ENCODE results near the gene GFRA1.

GFRA1 gene

DNA sequence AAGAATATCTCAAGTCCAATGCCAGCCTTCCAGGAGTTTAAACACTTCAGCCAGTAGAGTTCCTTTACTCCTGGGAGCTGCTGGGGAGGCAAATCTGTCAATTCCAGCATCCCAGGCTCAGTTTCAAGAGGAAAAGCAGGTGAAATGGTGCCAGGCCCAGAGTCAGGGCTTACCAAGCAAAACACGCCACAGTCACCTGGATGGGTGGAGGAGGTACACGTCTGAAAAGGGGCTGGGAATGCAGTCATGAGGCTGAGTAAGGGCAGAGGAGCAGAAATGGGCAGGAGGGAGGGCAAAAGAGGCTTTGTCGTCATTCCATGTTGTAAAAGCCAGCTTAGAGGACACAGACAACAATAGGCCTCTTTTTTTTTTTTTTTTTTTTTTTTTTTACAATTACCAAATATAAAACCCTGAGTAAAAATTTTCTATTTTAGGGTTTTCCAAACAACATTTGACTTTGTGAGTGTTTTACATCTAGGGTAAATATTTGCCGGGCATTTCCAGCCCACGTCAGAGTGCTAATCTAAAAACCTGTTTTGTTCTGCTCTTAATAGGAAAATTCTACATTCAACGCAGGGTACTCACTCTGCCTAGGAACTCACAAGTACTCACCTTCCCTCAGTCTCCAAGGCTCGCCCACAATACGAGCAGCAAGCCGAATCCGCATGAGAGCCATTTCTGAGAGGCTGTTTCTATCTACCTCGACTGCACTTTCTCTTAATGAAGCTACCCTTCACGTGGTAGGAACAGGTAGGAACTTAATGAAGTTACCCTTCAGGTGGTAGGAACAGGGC is 21.2 kb downstream of the GFRA1 start:
- H3K27ac ChIP-seq (ENCODE audit: low read depth, low read length), result no peak overlapping the region
- H3K27me3 ChIP-seq (ENCODE audit: control insufficient read depth, insufficient read depth, low read length), result no peaks in the 10 kb centered on the region
- H3K9ac ChIP-seq (ENCODE audit: low read length), result no peak overlapping the region
- H3K4me3 ChIP-seq (ENCODE audit: low read length), result no peak overlapping the region
- no peaks in the 10 kb centered on the region for H3K4me1 ChIP-seq (ENCODE audit: control insufficient read depth, insufficient read depth, low read length)
- no peaks in the 10 kb centered on the region for H3K36me3 ChIP-seq (ENCODE audit: control insufficient read depth, insufficient read depth, low read length)

DNA sequence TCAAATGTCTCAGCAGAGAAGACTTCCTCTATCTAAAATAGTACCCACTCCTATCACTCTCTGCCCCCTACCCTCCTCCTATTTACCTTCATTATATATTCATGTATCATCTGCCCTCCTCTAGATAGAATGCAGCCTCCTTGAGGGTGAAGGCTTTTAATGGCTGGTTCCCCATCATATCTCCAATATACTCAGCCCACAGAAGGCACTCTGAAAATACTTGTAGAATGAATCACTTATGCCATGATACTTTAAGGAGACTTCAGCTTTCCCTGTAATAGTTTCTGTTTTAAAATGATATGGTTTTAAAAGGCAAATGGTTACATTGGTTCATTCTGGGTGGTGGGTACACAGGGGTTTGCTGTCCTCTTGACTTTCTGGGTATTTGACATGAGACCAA is 25.3 kb downstream of the GFRA1 start:
- no peaks in the 10 kb centered on the region for H3K36me3 ChIP-seq (ENCODE audit: control insufficient read depth, insufficient read depth, low read length)
- no peaks in the 10 kb centered on the region for H3K4me1 ChIP-seq (ENCODE audit: control insufficient read depth, insufficient read depth, low read length)
- H3K27ac ChIP-seq (ENCODE audit: low read depth, low read length), result no peak overlapping the region
- no peaks in the 10 kb centered on the region for H3K27me3 ChIP-seq (ENCODE audit: control insufficient read depth, insufficient read depth, low read length)
- no peak overlapping the region for H3K9ac ChIP-seq (ENCODE audit: low read length)
- H3K4me3 ChIP-seq (ENCODE audit: low read length), result no peak overlapping the region

DNA sequence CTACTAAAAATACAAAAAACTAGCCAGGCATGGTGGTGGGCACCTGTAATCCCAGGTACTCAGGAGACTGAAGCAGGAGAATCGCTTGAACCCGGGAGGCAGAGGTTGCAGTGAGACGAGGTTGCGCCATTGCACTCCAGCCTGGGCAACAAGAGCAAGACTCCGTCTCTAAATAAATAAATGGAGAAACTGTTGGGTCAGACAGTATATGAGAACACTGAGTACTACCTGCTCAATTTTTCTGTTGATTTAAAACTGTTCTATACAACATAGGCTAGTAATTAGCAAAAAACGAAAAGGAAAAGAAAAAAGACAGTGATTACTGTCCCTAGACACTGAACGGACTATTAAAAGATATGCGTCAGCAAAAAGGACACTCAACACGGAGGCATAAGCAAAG is 26.7 kb downstream of the GFRA1 start:
- H3K4me1 ChIP-seq (ENCODE audit: control insufficient read depth, insufficient read depth, low read length), result no peaks in the 10 kb centered on the region
- H3K9ac ChIP-seq (ENCODE audit: low read length), result no peak overlapping the region
- no peaks in the 10 kb centered on the region for H3K36me3 ChIP-seq (ENCODE audit: control insufficient read depth, insufficient read depth, low read length)
- no peaks in the 10 kb centered on the region for H3K27me3 ChIP-seq (ENCODE audit: control insufficient read depth, insufficient read depth, low read length)
- no peak overlapping the region for H3K4me3 ChIP-seq (ENCODE audit: low read length)
- H3K27ac ChIP-seq (ENCODE audit: low read depth, low read length), result no peak overlapping the region

DNA sequence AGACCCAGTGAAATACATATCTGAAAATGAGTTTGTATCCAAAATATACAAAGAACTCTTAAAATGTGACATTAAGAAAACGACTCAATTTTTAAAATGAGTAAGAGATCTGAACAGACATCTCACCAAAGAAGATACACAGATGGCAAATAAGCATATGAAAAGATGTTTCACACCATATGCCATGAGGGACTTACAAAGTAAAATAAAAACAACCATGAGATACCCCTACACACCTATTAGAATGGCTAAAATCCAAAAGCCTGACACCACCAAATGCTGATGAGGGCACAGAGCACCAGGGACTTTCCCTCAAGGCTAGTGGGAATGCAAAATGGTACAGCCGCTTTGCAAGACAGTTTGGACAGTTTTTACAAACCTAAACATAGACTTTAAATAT is 27.9 kb downstream of the GFRA1 start:
- Histone ChIP-seq H3K27ac (ENCODE audit: low read depth, low read length) (no peak overlapping the region), H3K36me3 (ENCODE audit: control insufficient read depth, insufficient read depth, low read length) (no peaks in the 10 kb centered on the region), H3K4me1 (ENCODE audit: control insufficient read depth, insufficient read depth, low read length) (no peaks in the 10 kb centered on the region), H3K9ac (ENCODE audit: low read length) (no peak overlapping the region), H3K4me3 (ENCODE audit: low read length) (no peak overlapping the region), H3K27me3 (ENCODE audit: control insufficient read depth, insufficient read depth, low read length) (no peaks in the 10 kb centered on the region)

DNA sequence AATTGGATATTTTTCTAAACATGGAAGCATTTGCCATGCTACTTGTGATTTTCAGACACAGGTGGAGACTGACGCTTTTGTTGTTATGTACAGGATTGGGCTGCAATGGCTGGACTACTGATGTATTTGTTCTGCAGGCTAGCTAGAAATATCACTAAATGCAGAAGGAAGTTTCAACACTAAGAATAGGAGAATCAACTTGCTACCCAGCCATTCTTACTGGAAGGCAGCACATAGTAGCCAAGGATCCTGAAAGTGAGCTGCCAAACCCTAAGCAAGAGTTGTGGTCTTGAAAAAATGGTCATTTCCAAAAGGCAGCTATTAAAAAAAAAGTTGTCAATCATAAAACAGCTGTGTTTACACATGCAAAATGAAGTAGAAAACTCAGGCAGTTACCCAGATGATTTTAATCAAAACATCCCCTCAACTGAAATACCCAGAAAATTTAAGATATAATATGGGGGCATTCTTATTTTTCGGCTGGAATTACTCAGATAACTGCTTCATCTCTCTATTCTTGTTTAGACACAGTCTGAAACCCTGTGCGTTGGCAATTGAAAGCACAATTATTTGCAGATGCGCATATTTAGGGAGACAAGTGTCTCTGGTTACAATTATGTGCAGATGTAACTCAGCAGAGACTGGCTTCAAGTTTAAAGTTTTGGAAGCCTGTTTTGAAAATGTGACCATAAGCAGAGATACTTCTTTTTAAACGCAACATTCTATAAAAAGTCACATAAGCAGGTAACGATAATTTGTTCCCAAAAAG is 31.2 kb downstream of the GFRA1 start:
- Histone ChIP-seq H3K4me3 (ENCODE audit: low read length) (no peak overlapping the region), H3K27me3 (ENCODE audit: control insufficient read depth, insufficient read depth, low read length) (no peaks in the 10 kb centered on the region), H3K27ac (ENCODE audit: low read depth, low read length) (no peak overlapping the region), H3K4me1 (ENCODE audit: control insufficient read depth, insufficient read depth, low read length) (peaks cover 6% of the 10 kb centered on the region), H3K9ac (ENCODE audit: low read length) (no peak overlapping the region), H3K36me3 (ENCODE audit: control insufficient read depth, insufficient read depth, low read length) (no peaks in the 10 kb centered on the region)

DNA sequence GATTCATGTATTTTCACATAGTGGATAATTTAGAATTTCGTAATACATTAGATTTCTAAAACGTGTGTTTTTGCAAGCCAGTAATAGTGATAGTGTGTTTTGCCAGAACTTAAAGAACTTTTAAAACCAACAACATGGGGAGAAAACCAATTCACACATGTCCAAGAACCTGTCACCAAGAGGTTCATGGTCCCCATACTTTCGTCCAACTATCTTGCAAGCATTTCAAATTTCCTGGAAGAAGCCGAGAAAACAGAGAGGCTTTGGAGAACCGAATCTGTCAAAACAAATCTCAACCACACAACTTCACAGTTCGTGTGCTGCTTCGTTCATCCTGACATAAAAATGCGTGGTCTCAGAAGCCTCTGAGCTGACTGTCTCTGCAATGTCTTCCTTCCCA is 31.9 kb downstream of the GFRA1 start:
- no peak overlapping the region for H3K4me3 ChIP-seq (ENCODE audit: low read length)
- no peaks in the 10 kb centered on the region for H3K27me3 ChIP-seq (ENCODE audit: control insufficient read depth, insufficient read depth, low read length)
- H3K27ac ChIP-seq (ENCODE audit: low read depth, low read length), result no peak overlapping the region
- H3K4me1 ChIP-seq (ENCODE audit: control insufficient read depth, insufficient read depth, low read length), result peaks cover 6% of the 10 kb centered on the region
- H3K9ac ChIP-seq (ENCODE audit: low read length), result no peak overlapping the region
- H3K36me3 ChIP-seq (ENCODE audit: control insufficient read depth, insufficient read depth, low read length), result no peaks in the 10 kb centered on the region

DNA sequence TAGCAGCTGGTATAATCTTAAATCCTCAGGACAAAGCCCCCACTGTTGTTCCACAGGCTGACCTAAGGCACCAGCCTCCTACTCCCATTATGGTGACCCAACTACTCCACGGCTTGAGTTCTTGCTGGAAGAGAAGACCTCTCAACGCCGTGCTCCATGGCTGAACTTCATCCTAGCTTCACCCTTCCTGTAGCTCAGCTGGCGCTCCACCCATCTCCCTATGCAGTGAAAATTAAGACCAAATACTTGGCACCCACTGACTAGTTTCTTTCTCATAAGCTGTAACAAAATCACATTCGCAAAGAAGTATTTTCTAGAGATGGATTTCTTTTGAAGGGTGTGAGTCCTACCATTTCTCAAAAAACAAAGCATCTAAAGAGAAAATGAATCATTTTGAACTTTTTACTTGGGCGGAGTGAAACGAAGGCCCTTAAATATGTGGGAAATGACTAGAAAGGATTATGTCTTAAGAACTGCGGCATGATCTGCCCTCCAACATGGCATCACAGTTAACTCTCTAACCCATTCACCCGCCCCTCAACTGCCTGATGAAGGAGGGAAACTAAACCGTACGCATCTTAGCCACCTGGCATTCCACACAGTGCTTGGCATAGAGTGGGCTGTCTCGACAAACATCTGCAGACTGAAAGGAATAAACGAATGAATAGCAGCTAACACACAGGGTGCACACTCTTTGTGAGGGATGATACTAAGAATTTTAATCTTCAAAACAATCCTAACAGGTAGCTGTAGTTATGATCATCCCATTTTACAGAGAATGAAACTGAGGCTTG is 32.7 kb downstream of the GFRA1 start:
- no peak overlapping the region for H3K27ac ChIP-seq (ENCODE audit: low read depth, low read length)
- H3K4me3 ChIP-seq (ENCODE audit: low read length), result no peak overlapping the region
- no peak overlapping the region for H3K9ac ChIP-seq (ENCODE audit: low read length)
- peaks cover 6% of the 10 kb centered on the region for H3K4me1 ChIP-seq (ENCODE audit: control insufficient read depth, insufficient read depth, low read length)
- H3K36me3 ChIP-seq (ENCODE audit: control insufficient read depth, insufficient read depth, low read length), result no peaks in the 10 kb centered on the region
- H3K27me3 ChIP-seq (ENCODE audit: control insufficient read depth, insufficient read depth, low read length), result no peaks in the 10 kb centered on the region

DNA sequence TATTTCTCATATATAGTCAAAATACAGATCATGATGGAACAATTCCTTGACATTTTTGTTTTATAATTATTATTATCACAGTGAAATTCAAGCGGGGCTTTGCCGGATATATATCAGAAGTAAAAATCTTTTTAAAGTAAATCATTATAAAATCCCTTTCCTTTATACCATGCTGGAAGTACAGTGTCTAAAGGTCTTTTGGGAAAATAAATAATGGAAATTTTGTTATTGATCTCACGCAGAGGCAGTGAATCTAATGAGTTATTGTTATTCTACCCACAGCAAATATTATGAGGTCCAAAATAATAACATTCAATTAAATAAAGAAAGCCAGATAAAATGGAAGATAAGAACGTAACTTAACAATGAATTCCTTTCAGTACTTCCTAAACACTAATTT is 33.8 kb downstream of the GFRA1 start:
- Histone ChIP-seq H3K27me3 (ENCODE audit: control insufficient read depth, insufficient read depth, low read length) (no peaks in the 10 kb centered on the region), H3K9ac (ENCODE audit: low read length) (no peak overlapping the region), H3K27ac (ENCODE audit: low read depth, low read length) (no peak overlapping the region), H3K36me3 (ENCODE audit: control insufficient read depth, insufficient read depth, low read length) (no peaks in the 10 kb centered on the region), H3K4me3 (ENCODE audit: low read length) (no peak overlapping the region), H3K4me1 (ENCODE audit: control insufficient read depth, insufficient read depth, low read length) (peaks cover 6% of the 10 kb centered on the region)

DNA sequence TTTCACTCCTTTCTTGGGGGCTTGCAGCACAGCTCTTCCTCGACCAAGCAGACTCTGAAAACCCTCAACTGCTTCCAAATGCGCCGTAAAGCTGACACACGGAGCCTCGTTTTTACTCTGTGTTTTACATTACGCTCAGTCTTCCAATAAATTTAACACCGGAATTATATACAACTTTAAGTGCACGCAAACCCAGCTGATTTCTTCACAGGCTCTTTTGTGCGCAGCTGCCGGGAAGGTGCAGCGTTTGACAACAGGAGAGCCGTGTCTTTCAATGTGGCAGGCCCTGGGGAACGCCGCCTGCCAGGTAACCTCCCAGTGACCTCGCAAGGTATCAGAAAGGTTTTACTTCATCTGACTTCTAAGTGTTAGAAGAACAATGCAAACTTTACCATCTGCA is 35.0 kb downstream of the GFRA1 start:
- H3K36me3 ChIP-seq (ENCODE audit: control insufficient read depth, insufficient read depth, low read length), result no peaks in the 10 kb centered on the region
- H3K27ac ChIP-seq (ENCODE audit: low read depth, low read length), result no peak overlapping the region
- H3K4me1 ChIP-seq (ENCODE audit: control insufficient read depth, insufficient read depth, low read length), result peaks cover 6% of the 10 kb centered on the region
- no peak overlapping the region for H3K4me3 ChIP-seq (ENCODE audit: low read length)
- H3K27me3 ChIP-seq (ENCODE audit: control insufficient read depth, insufficient read depth, low read length), result no peaks in the 10 kb centered on the region
- H3K9ac ChIP-seq (ENCODE audit: low read length), result no peak overlapping the region

DNA sequence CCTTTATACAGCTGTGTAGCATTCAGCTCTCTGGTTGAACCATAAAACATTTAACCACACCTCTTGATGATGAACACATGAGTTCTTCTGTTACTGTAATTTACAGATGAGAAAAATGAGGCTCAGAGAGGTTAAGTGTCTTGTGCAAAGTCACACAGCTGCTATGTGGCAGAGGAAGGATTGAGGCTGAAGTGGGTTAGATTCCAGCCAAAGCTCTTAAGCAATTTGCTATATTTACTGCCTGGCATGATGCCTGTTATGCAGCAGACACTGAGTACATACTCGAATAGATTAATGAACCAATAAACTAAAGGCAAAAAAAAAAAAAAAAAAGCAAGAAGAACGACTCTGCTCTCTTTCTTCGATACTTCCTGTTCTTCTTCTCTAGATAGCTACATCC is 35.7 kb downstream of the GFRA1 start:
- Histone ChIP-seq H3K27ac (ENCODE audit: low read depth, low read length) (no peak overlapping the region), H3K4me3 (ENCODE audit: low read length) (no peak overlapping the region), H3K4me1 (ENCODE audit: control insufficient read depth, insufficient read depth, low read length) (peaks cover 6% of the 10 kb centered on the region), H3K9ac (ENCODE audit: low read length) (no peak overlapping the region), H3K36me3 (ENCODE audit: control insufficient read depth, insufficient read depth, low read length) (no peaks in the 10 kb centered on the region), H3K27me3 (ENCODE audit: control insufficient read depth, insufficient read depth, low read length) (no peaks in the 10 kb centered on the region)

DNA sequence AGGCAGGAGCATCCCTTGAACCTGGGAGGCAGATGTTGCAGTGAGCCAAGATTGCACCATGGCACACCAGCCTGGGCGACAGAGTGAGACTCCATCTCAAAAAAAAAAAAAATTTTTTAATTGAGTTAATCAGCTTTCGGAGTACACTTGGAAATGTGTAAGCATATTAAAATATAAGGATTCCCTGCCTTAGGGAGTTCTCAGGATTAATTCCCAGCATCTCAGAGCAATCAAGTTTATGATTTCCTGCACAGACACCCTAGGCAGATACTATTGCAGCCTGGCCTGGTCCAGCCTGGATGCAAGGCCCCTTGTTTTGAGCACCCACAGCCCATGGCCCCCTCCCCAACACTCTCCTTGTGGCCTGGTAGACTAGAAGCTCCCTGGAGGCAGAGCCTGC is 39.8 kb downstream of the GFRA1 start:
- Histone ChIP-seq H3K4me3 (ENCODE audit: low read length) (no peak overlapping the region), H3K27ac (ENCODE audit: low read depth, low read length) (no peak overlapping the region), H3K36me3 (ENCODE audit: control insufficient read depth, insufficient read depth, low read length) (no peaks in the 10 kb centered on the region), H3K9ac (ENCODE audit: low read length) (no peak overlapping the region), H3K27me3 (ENCODE audit: control insufficient read depth, insufficient read depth, low read length) (no peaks in the 10 kb centered on the region), H3K4me1 (ENCODE audit: control insufficient read depth, insufficient read depth, low read length) (peaks cover 6% of the 10 kb centered on the region)

DNA sequence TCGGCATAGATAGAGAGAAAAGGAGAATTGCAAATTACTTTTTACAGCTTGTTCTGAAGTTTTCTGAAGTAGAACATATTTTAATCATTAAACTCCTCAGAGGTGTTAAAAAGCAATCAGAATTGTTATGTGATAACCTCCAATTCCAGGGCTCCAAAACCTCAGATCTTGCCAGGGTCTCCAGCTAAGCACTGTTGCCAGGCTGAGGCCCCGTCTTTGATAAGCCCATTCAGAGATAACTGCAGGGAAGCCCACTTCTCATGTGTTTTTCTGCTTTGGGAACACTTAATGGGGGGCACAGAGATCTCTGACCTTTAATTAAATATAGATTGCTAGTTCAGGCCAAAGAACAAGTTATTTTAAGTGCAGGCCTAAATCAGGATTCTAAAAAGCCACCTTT is 40.4 kb downstream of the GFRA1 start:
- no peak overlapping the region for H3K9ac ChIP-seq (ENCODE audit: low read length)
- H3K27me3 ChIP-seq (ENCODE audit: control insufficient read depth, insufficient read depth, low read length), result no peaks in the 10 kb centered on the region
- H3K4me3 ChIP-seq (ENCODE audit: low read length), result no peak overlapping the region
- H3K36me3 ChIP-seq (ENCODE audit: control insufficient read depth, insufficient read depth, low read length), result no peaks in the 10 kb centered on the region
- no peak overlapping the region for H3K27ac ChIP-seq (ENCODE audit: low read depth, low read length)
- H3K4me1 ChIP-seq (ENCODE audit: control insufficient read depth, insufficient read depth, low read length), result peaks cover 5% of the 10 kb centered on the region
